Upper lobe of left lung (tissue), 4 donors: Measurements from ENCODE around the gene PTPRM.

Source experiments
- CTCF ChIP-seq, 6 experiments: fragments of 450-650 bp in 4 of 6; fragments of 200-600 bp in 2 of 6; sonication (generic) in 2 of 6; IDR thresholded peaks; one replicate each; pipeline ENCODE4 v1.5.1; 2016 to 2019; ENCODE audit warnings: antibody characterized with exemption in 6 of 6
- POLR2A ChIP-seq, 4 donors: fragments of 450-650 bp; IDR thresholded peaks; one replicate each; pipeline ENCODE4 v1.5.1; 2016 to 2017; ENCODE audit warnings: antibody characterized with exemption in 4 of 4, mild to moderate bottlenecking in 2 of 4

DNA sequence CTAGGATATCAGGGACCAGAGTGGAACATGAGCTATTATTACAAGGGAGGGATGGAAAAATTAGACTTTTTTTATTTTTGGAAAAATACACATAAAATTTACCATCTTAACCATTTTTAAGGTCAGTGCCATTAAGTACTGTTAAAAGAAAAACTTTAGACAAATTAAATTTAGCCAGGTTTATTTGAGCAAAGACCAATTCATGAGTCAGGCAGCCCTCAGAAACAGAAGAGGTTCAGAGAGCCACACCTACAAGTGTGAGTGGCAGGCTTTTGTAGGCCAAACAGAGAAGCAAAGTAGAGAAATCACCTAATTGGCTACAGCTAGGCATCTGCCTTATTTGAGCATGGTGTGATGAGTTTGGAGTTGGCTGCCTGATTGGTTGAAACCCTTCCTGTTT is 740.8 kb downstream of the PTPRM start:
- TF ChIP-seq CTCF (IDR thresholded peaks at IDR 0.05), result no peak
- TF ChIP-seq POLR2A (IDR thresholded peaks at IDR 0.05), result no peak
